Left ventricle myocardium superior (tissue), 1 donor: ENCODE measurements around the gene IL22RA2. TPM values are rescaled to one million over a fixed set of nuclear protein-coding genes. Genes with fewer than 3 reads are reported as not detected.

Experiments used
- ATAC-seq: fragments of 200-7000 bp; cut with Tn5 transposase; one replicate; pipeline ENCODE4 v1.9.1; 2020; ENCODE audit warnings: mild to moderate bottlenecking, moderate library complexity
- DNase-seq: peaks from one replicate; pipeline ENCODE4 v3.0.0-alpha.2; 2020
- intact Hi-C: fragments of 100-400 bp; cut with micrococcal nuclease; formaldehyde crosslinking; loops from one replicate; pipeline ENCODE4 v1.11.0; 2022
- total RNA-seq: library from RNA; stranded (reverse); fragmentation: NEBNext Ultra II Directional; extraction: Animal tissue kit (Norgen Biotek cat#: 25700); gene quantifications from one replicate; pipeline ENCODE4 v1.2.1, GENCODE V29; 2021
- donor health status: DM: no; HTN: yes; CAD: no; lungs with severe emphysema.

The IL22RA2 gene
- total RNA-seq, 1 donor from 2014 or later: not detected

GRCh38 chr6:137106183-137106582, 67.3 kb downstream of the IL22RA2 start:
- intact Hi-C loops: no loop called here
- ATAC-seq (no peak), DNase-seq (no peak)

GRCh38 chr6:137105375-137105774, 68.1 kb downstream of the IL22RA2 start:
- DNase-seq (no peak), ATAC-seq (peak; percentile 40)
- intact Hi-C loops: no loop called here

GRCh38 chr6:137104926-137105325, 68.5 kb downstream of the IL22RA2 start:
- intact Hi-C loops: no loop called here
- no peak for ATAC-seq

GRCh38 chr6:137102851-137103492, 70.5 kb downstream of the IL22RA2 start:
- intact Hi-C loops: no loop called here
- DNase-seq: no peak
- no peak for ATAC-seq

More at GRCh38 chr6:137104926-137105325, 68.5 kb downstream of the IL22RA2 start:
- DNase-seq: no peak

GRCh38 chr6:137102050-137102848, 71.2 kb downstream of the IL22RA2 start:
- intact Hi-C loops: no loop called here
- DNase-seq: no peak
- no peak for ATAC-seq

GRCh38 chr6:137099689-137100403, 73.6 kb downstream of the IL22RA2 start:
- ATAC-seq: no peak

GRCh38 chr6:137097526-137097925, 75.9 kb downstream of the IL22RA2 start:
- ATAC-seq (no peak), DNase-seq (no peak)
- intact Hi-C loops: no loop called here

More at GRCh38 chr6:137099689-137100403, 73.6 kb downstream of the IL22RA2 start:
- DNase-seq: no peak
- intact Hi-C loops: no loop called here

- intact Hi-C loops: no loop called here
- DNase-seq (no peak), ATAC-seq (no peak)
Measured at GRCh38 chr6:137097057-137097456, 76.4 kb downstream of the IL22RA2 start.

- intact Hi-C loops: no loop called here
- ATAC-seq (peak; percentile 34), DNase-seq (no peak)
Measured at GRCh38 chr6:137095651-137096238, 77.7 kb downstream of the IL22RA2 start.

- intact Hi-C loops: no loop called here
- DNase-seq (no peak), ATAC-seq (no peak)
Measured at GRCh38 chr6:137095093-137095492, 78.4 kb downstream of the IL22RA2 start.

- DNase-seq (no peak), ATAC-seq (peak; percentile 78)
- intact Hi-C loops: loop anchor here (5.0 kb wide), 1 partner anchor 218 kb away; no protein-coding TSS in a partner anchor
Measured at GRCh38 chr6:137094411-137095008, 78.9 kb downstream of the IL22RA2 start.

Other genes with a start within 250 kb of the IL22RA2 start
- gene IL20RA, start 128.7 kb downstream of the IL22RA2 start, total RNA-seq: 7.2 TPM
- 115 TPM for gene IFNGR1, start 45.7 kb upstream of the IL22RA2 start, total RNA-seq